ENCODE measurements around the gene TIMM9.

DNA sequence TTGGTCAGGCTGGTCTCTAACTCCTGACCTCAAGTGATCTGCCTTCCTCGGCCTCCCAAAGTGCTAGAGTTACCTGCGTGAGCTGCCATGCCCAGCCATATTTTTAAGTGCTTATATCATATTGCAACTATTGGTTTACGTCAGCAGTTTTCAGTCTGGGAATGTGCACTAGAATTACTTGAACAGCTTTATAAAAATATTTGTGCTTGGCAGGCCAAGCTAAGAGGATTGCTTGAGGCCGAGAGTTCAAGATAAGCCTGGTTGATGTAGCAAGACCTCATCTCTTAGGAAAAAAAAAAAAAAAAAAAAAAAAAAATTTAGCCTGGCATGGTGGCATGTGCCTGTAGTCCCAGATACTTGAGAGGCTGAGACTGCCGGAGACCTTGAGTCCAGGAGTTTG, 17.3 kb upstream of the TIMM9 start:
- TF ChIP-seq GATA2 (IDR thresholded peaks at IDR 0.05; ENCODE audit: low read depth, low read length) (no peak), GATA3 (IDR thresholded peaks at IDR 0.05; ENCODE audit: low read depth, low read length) (no peak)
